Cardiac muscle cell (in vitro differentiated cells and primary cell): ENCODE measurements around the gene RERE. TPM values are rescaled to one million over a fixed set of nuclear protein-coding genes. Genes with fewer than 3 reads are reported as not detected.
A peak's percentile ranks its signal among the peaks of the same experiment; 100 is the strongest.

Source experiments
- DNase-seq, 2 donors: peaks; one replicate each; pipeline versions ENCODE4 v3.0.0 to v3.0.0-alpha.2; 2010 to 2017; ENCODE audit warnings: low read depth in 1 of 2, low spot score in 1 of 2
- H3K27ac ChIP-seq: fragments of 200-600 bp; sonication (generic); 2 replicates; pipeline ENCODE4 v1.5.1; 2016
- H3K27me3 ChIP-seq: fragments of 200-600 bp; sonication (generic); 2 replicates; pipeline ENCODE4 v1.6.0; 2016; ENCODE audit warnings: control low read depth
- H3K36me3 ChIP-seq: fragments of 200-600 bp; sonication (generic); 2 replicates; pipeline ENCODE4 v1.5.1; 2016; ENCODE audit warnings: control low read depth
- H3K4me1 ChIP-seq: fragments of 200-600 bp; sonication (generic); 2 replicates; pipeline ENCODE4 v1.8.1; 2017; ENCODE audit warnings: low read depth, mild to moderate bottlenecking, mixed run types
- H3K4me3 ChIP-seq: fragments of 200-600 bp; sonication (generic); 2 replicates; pipeline ENCODE4 v1.5.1; 2016; ENCODE audit warnings: mild to moderate bottlenecking
- H3K9me3 ChIP-seq: fragments of 200-600 bp; sonication (generic); 2 replicates; pipeline ENCODE4 v1.5.1; 2017; ENCODE audit warnings: low read depth, mild to moderate bottlenecking, control low read depth
- polyA plus RNA-seq: library from polyadenylated mRNA; unstranded; fragments of >200 nt; fragmentation: Nextera tagmentation; extraction: Ambion mirVana; gene quantifications from 2 replicates; pipeline ENCODE4 v1.2.1, GENCODE V29; 2016
- total RNA-seq: library from RNA; depleted of rRNA; stranded (reverse); fragments of >200 nt; gene quantifications from 2 replicates; pipeline ENCODE4 v1.2.3, GENCODE V29; 2016
- TF ChIP-seq, protein P1 (sequence below): IDR thresholded peaks from 2 replicates; pipeline ENCODE4 v1.5.1; 2012; ENCODE audit warnings: low read depth, mild to moderate bottlenecking, low read length

The RERE gene
- total and polyA plus RNA-seq, 2 experiments from 2014 or later = 72.5 to 81.0 TPM

DNA sequence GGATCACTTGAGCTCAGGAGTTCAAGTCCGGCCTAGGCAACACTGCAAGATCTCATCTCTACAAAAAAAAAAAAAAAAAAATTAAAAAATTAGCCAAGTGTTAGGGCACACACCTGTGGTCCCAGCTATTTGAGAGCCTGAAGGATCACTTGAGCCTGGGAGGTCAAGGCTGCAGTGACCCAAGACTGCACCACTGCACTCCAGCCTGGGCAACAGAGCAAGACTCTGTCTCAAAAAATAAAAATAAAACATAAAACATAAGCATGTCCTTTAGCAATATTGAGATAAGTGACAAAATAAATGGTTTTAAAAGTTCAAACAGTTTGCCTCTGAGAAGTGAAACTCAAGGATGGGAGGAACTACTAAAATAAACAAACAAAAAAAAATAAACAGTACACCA lies 101.2 kb downstream of the RERE start:
- no peaks in the 10 kb centered on the region for H3K27me3 ChIP-seq
- DNase-seq = no peak
- H3K9me3 ChIP-seq = no peaks in the 10 kb centered on the region
- TF ChIP-seq, protein P1, sequence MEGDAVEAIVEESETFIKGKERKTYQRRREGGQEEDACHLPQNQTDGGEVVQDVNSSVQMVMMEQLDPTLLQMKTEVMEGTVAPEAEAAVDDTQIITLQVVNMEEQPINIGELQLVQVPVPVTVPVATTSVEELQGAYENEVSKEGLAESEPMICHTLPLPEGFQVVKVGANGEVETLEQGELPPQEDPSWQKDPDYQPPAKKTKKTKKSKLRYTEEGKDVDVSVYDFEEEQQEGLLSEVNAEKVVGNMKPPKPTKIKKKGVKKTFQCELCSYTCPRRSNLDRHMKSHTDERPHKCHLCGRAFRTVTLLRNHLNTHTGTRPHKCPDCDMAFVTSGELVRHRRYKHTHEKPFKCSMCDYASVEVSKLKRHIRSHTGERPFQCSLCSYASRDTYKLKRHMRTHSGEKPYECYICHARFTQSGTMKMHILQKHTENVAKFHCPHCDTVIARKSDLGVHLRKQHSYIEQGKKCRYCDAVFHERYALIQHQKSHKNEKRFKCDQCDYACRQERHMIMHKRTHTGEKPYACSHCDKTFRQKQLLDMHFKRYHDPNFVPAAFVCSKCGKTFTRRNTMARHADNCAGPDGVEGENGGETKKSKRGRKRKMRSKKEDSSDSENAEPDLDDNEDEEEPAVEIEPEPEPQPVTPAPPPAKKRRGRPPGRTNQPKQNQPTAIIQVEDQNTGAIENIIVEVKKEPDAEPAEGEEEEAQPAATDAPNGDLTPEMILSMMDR = no peak
- H3K27ac ChIP-seq = no peak overlapping the region
- no peaks in the 10 kb centered on the region for H3K36me3 ChIP-seq
- H3K4me3 ChIP-seq = no peak overlapping the region
- H3K4me1 ChIP-seq = peaks cover 32% of the 10 kb centered on the region

DNA sequence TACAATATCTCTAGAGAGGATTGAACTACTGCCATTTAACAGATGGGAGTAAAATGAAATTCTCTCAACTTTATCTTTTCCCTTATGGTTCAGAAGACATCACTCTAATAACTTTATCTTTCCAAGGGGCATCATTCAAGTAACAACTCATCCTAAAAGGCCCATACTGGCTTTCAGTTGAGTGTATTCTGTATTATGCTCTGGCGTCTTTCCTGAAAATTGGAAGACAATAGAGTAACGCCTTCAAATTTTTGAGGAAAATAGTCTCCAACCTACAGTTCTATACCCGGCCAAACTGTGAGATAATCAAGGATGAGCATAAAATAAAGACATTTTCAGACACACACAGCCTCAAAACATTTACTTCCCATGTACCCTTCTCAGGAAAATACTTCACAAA lies 103.3 kb downstream of the RERE start:
- no peaks in the 10 kb centered on the region for H3K36me3 ChIP-seq
- no peak for DNase-seq
- H3K27ac ChIP-seq = peak overlapping the region; percentile 40
- H3K4me1 ChIP-seq = peaks cover 34% of the 10 kb centered on the region
- H3K4me3 ChIP-seq = no peak overlapping the region
- TF ChIP-seq, protein P1 = no peak
- H3K9me3 ChIP-seq = no peaks in the 10 kb centered on the region
- no peaks in the 10 kb centered on the region for H3K27me3 ChIP-seq

DNA sequence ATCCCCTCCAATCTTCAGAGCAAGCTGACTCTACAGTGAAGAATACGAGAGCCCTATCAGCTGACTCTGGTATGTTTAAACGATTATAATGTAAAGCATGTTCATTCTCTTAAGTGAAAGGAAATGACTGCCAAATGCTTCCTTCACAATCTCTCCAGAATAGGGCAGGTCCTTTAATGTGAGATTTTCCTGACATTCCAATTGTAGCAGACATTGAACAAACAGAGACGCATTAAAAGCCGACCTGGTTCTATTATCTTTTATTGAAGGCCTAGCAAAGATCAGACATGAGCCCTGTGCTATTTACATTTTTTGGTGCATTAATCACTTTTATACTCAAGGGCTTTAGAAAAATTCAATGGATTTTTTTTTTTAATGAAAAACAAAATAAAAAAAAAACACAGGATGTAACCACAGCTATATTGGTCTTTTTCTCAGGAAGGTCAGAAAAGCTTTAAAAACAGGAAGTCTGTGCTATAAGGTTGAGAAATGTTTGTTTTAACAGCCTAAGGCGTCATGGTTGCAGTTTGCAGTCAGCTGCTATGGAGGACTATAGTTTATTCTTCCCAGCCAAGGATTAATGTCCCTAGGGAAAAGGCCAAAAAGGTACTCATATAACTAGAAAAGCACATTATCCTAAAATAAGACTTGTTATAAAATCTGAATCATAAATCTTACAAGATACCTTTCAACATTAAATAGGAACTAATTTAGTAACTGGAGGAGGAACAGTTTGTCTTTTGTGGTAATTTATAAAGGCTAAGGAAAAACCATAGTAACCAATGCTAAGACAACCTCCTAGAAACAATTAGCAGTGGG lies 104.8 kb downstream of the RERE start:
- Histone ChIP-seq H3K4me1 (peaks cover 30% of the 10 kb centered on the region), H3K27ac (peak overlapping the region; percentile 89), H3K36me3 (no peaks in the 10 kb centered on the region), H3K27me3 (no peaks in the 10 kb centered on the region), H3K9me3 (no peaks in the 10 kb centered on the region), H3K4me3 (no peak overlapping the region)
- TF ChIP-seq, protein P1 = no peak
- peak; percentile 70 to 93 for DNase-seq

DNA sequence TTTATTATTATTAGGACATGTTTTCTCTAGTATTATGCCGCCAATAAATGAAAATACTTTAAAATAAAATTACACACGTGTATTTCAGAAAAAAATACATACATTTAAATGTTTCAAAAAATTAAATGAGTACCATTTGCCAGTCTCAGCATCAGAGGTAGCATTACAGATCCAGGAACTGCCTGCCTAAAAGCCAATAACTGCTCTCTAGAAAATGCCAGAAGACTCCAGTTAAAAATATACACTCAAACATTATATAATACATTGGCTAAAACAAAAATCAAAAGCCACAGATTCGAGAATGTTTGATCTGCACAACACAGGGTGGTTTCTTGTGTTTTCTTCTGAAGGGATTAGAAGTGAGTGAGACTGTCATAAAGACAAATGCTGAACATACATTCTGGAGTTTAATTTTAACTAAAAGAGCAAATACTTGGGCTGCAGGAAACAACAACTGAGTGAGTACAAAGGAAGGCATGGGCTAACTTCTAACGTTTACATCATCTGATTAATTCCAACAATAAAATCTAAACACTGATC lies 105.5 kb downstream of the RERE start:
- TF ChIP-seq, protein P1 = no peak
- DNase-seq = no peak
- Histone ChIP-seq H3K4me1 (peaks cover 34% of the 10 kb centered on the region), H3K27me3 (no peaks in the 10 kb centered on the region), H3K27ac (peak overlapping the region; percentile 89), H3K36me3 (no peaks in the 10 kb centered on the region), H3K4me3 (no peak overlapping the region), H3K9me3 (no peaks in the 10 kb centered on the region)

DNA sequence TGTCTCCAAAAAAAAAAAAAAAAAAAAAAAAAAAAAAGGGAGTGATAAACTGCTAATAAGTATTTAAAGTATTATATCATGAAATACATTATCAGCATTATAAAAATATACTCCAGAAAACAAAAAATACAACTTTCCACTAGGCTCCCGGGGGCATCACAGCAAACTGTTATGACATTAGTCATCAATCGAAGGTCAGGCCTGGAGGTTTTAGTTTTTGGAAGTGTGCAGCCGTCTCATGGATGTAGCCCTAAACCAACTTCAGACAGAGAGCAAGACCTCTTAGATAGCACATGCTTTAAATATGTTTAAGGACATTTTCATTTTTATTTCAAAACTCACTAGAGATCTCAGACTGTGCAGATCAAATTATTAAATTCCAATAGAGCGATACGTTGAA lies 106.3 kb downstream of the RERE start:
- no peaks in the 10 kb centered on the region for H3K9me3 ChIP-seq
- no peaks in the 10 kb centered on the region for H3K36me3 ChIP-seq
- H3K4me1 ChIP-seq = peaks cover 42% of the 10 kb centered on the region
- peak overlapping the region; percentile 89 for H3K27ac ChIP-seq
- no peak overlapping the region for H3K4me3 ChIP-seq
- TF ChIP-seq, protein P1 = no peak
- no peak for DNase-seq
- H3K27me3 ChIP-seq = no peaks in the 10 kb centered on the region
